H9 (cell line): ENCODE measurements around the gene FSD1. TPM values are rescaled to one million over a fixed set of nuclear protein-coding genes. Genes with fewer than 3 reads are reported as not detected.
A peak's percentile ranks its signal among the peaks of the same experiment; 100 is the strongest.

ENCODE experiments used
- DNase-seq: peaks from one replicate; pipeline ENCODE4 v3.0.0-alpha.2; 2017
- H2AFZ ChIP-seq: one replicate; pipeline ENCODE4 v1.6.1; 2013; ENCODE audit warnings: mild to moderate bottlenecking, low read length, control low read depth, moderate library complexity
- H2AK5ac ChIP-seq: 2 replicates; pipeline ENCODE4 v1.6.1; 2013; ENCODE audit warnings: low read length, control low read depth, mixed read lengths; ENCODE audit not compliant: insufficient read length
- H2BK120ac ChIP-seq: one replicate; pipeline ENCODE4 v1.6.1; 2013; ENCODE audit warnings: low read depth, mild to moderate bottlenecking, low read length, control low read depth, inconsistent platforms; ENCODE audit not compliant: poor library complexity, severe bottlenecking
- H2BK12ac ChIP-seq: 2 replicates; pipeline ENCODE4 v1.6.1; 2013; ENCODE audit warnings: low read length, control low read depth, mixed read lengths, low read depth; ENCODE audit not compliant: insufficient read length
- H2BK15ac ChIP-seq: 2 replicates; pipeline ENCODE4 v1.6.1; 2013; ENCODE audit warnings: low read depth, low read length, control low read depth
- H2BK20ac ChIP-seq: one replicate; pipeline ENCODE4 v1.6.1; 2013; ENCODE audit warnings: low read depth, mild to moderate bottlenecking, low read length, control low read depth, inconsistent platforms; ENCODE audit not compliant: poor library complexity, severe bottlenecking
- H2BK5ac ChIP-seq: 2 replicates; pipeline ENCODE4 v1.6.1; 2013; ENCODE audit warnings: low read length, control low read depth, mixed read lengths; ENCODE audit not compliant: insufficient read length
- H3K14ac ChIP-seq: 2 replicates; pipeline ENCODE4 v1.6.1; 2013; ENCODE audit warnings: low read length, control low read depth; ENCODE audit not compliant: insufficient read depth
- H3K18ac ChIP-seq: 2 replicates; pipeline ENCODE4 v1.6.1; 2013; ENCODE audit warnings: low read depth, mild to moderate bottlenecking, mixed read lengths, low read length, control low read depth; ENCODE audit not compliant: insufficient read length
- H3K23ac ChIP-seq: 2 replicates; pipeline ENCODE4 v1.6.1; 2013; ENCODE audit warnings: low read length, control low read depth, mixed read lengths, low read depth; ENCODE audit not compliant: insufficient read length
- H3K23me2 ChIP-seq: 2 replicates; pipeline ENCODE4 v1.6.1; 2013; ENCODE audit warnings: low read depth, mild to moderate bottlenecking, mixed read lengths, low read length, control low read depth; ENCODE audit not compliant: insufficient read length, poor library complexity, severe bottlenecking
- H3K27ac ChIP-seq: 2 replicates; pipeline ENCODE4 v1.5.1; 2013; ENCODE audit warnings: low read length, control low read depth, mixed read lengths, low read depth; ENCODE audit not compliant: insufficient read length
- H3K27me3 ChIP-seq: 2 replicates; pipeline ENCODE4 v1.6.1; 2013; ENCODE audit warnings: low read length, control low read depth, inconsistent platforms; ENCODE audit not compliant: insufficient read depth
- H3K4ac ChIP-seq: 2 replicates; pipeline ENCODE4 v1.6.1; 2013; ENCODE audit warnings: low read depth, mild to moderate bottlenecking, control low read depth, inconsistent platforms, low read length, moderate library complexity
- H3K4me1 ChIP-seq: 2 replicates; pipeline ENCODE4 v1.6.1; 2013; ENCODE audit warnings: low read length, control low read depth, inconsistent platforms; ENCODE audit not compliant: insufficient read depth
- H3K4me2 ChIP-seq: 2 replicates; pipeline ENCODE4 v1.6.1; 2013; ENCODE audit warnings: low read length, control low read depth, mixed read lengths; ENCODE audit not compliant: insufficient read length, insufficient read depth
- H3K56ac ChIP-seq: 2 replicates; pipeline ENCODE4 v1.6.1; 2013; ENCODE audit warnings: low read depth, mild to moderate bottlenecking, mixed read lengths, low read length, control low read depth; ENCODE audit not compliant: insufficient read length
- H3K79me1 ChIP-seq: 2 replicates; pipeline ENCODE4 v1.6.1; 2013; ENCODE audit warnings: low read depth, mild to moderate bottlenecking, moderate library complexity, low read length, control low read depth, inconsistent platforms; ENCODE audit not compliant: insufficient read depth, poor library complexity, severe bottlenecking
- H3K79me2 ChIP-seq: 2 replicates; pipeline ENCODE4 v1.6.1; 2013; ENCODE audit warnings: low read length, control low read depth, inconsistent platforms; ENCODE audit not compliant: insufficient read depth
- H3K9ac ChIP-seq: 2 replicates; pipeline ENCODE4 v1.6.1; 2013; ENCODE audit warnings: low read length, control low read depth, mixed read lengths; ENCODE audit not compliant: insufficient read length; ENCODE audit errors: extremely low read depth
- H3K9me3 ChIP-seq: one replicate; pipeline ENCODE4 v1.6.1; 2013; ENCODE audit warnings: low read depth, low read length, inconsistent platforms; ENCODE audit not compliant: control insufficient read depth
- H3T11ph ChIP-seq: one replicate; pipeline ENCODE4 v1.6.1; 2013; ENCODE audit warnings: mild to moderate bottlenecking, low read length, control low read depth, inconsistent platforms
- H4K20me1 ChIP-seq: one replicate; pipeline ENCODE4 v1.6.1; 2013; ENCODE audit not compliant: control insufficient read depth, insufficient read length, insufficient read depth
- H4K5ac ChIP-seq: 2 replicates; pipeline ENCODE4 v1.6.1; 2013; ENCODE audit warnings: low read depth, mild to moderate bottlenecking, mixed read lengths, low read length, control low read depth; ENCODE audit not compliant: insufficient read length
- H4K8ac ChIP-seq: replicated peaks from 2 replicates; pipeline ENCODE4 v1.6.1; 2013; ENCODE audit warnings: low read length, control low read depth, mixed read lengths, low read depth; ENCODE audit not compliant: insufficient read length
- H4K91ac ChIP-seq: 2 replicates; pipeline ENCODE4 v1.6.1; 2013; ENCODE audit warnings: low read depth, mild to moderate bottlenecking, moderate library complexity, mixed read lengths, low read length, control low read depth; ENCODE audit not compliant: insufficient read length
- H3K27ac Mint-ChIP-seq, 3 experiments: 2 replicates in 2 of 3; 3 replicates in 1 of 3; pipeline ENCODE4 v1.8.0; 2020 to 2021; ENCODE audit warnings: mixed read lengths in 3 of 3, mild to moderate bottlenecking in 1 of 3, moderate library complexity in 1 of 3
- H3K27me3 Mint-ChIP-seq: 2 replicates; pipeline ENCODE4 v1.8.0; 2021; ENCODE audit warnings: low read depth, mild to moderate bottlenecking, moderate library complexity, mixed read lengths
- H3K36me3 Mint-ChIP-seq, 3 experiments: 2 replicates in 2 of 3; 3 replicates in 1 of 3; pipeline ENCODE4 v1.8.0; 2020 to 2021; ENCODE audit warnings: low read depth in 3 of 3, mixed read lengths in 3 of 3; ENCODE audit not compliant: insufficient read depth in 1 of 3
- H3K4me1 Mint-ChIP-seq, 2 experiments: 2 replicates each; pipeline ENCODE4 v1.8.0; 2020; ENCODE audit warnings: mixed read lengths in 2 of 2
- H3K4me3 Mint-ChIP-seq, 2 experiments: 2 replicates in 1 of 2; 3 replicates in 1 of 2; pipeline ENCODE4 v1.8.0; 2020 to 2021; ENCODE audit warnings: mild to moderate bottlenecking in 2 of 2, mixed read lengths in 2 of 2, moderate library complexity in 1 of 2
- H3K9me3 Mint-ChIP-seq, 2 experiments: 2 replicates in 1 of 2; 3 replicates in 1 of 2; pipeline ENCODE4 v1.8.0; 2020; ENCODE audit warnings: mild to moderate bottlenecking in 2 of 2, mixed read lengths in 2 of 2, moderate library complexity in 1 of 2
- CTCF ChIP-seq: fragments of 200-600 bp; sonication (generic); conservative IDR thresholded peaks from 3 replicates; pipeline ENCODE4 v1.8.0; 2021; ENCODE audit warnings: antibody characterized with exemption, mild to moderate bottlenecking
- WGBS: extraction: QIAGEN DNeasy Blood & Tissue Kit; methylation state at CpG from one replicate; pipeline ENCODE4 v1.1.7; 2013; ENCODE audit warnings: missing lambda C conversion rate, low lambda C conversion rate, mixed read lengths; ENCODE audit not compliant: insufficient read length; ENCODE audit errors: extremely low coverage; 5-methylcytosine and 5-hydroxymethylcytosine counted together
- total RNA-seq: library from RNA; stranded (reverse); gene quantifications from 2 replicates; pipeline ENCODE4 v1.2.1, GENCODE V29; 2021

Gene FSD1
- total RNA-seq, 1 experiment from 2014 or later, result 53.6 TPM

GRCh38 chr19:4369888-4370260 lies 65.5 kb downstream of the FSD1 start:
- Histone ChIP-seq H2BK120ac (no peak overlapping the region), H3K23ac (no peak overlapping the region), H3K79me2 (no peaks in the 10 kb centered on the region; the same call in 1 of the 2 replicates), H2AFZ (no peak overlapping the region), H3T11ph (no peak overlapping the region), H2BK12ac (no peak overlapping the region), H3K18ac (peak overlapping the region; percentile 13), H3K14ac (peak overlapping the region; percentile 16; the same call in 1 of the 2 replicates), H4K8ac (no peak overlapping the region), H3K4me2 (no peak overlapping the region), H4K91ac (no peak overlapping the region), H3K9me3 (no peaks in the 10 kb centered on the region), H3K27ac (no peak overlapping the region), H2BK20ac (no peak overlapping the region), H3K4ac (no peak overlapping the region), H4K5ac (no peak overlapping the region), H3K9ac (no peak overlapping the region), H2BK5ac (no peak overlapping the region), H3K23me2 (no peaks in the 10 kb centered on the region), H3K79me1 (peaks cover 4% of the 10 kb centered on the region), H2AK5ac (no peak overlapping the region), H3K27me3 (no peaks in the 10 kb centered on the region), H3K4me1 (no peaks in the 10 kb centered on the region; the same call in 1 of the 2 replicates), H4K20me1 (no peaks in the 10 kb centered on the region), H3K56ac (no peak overlapping the region), H2BK15ac (no peak overlapping the region)
- WGBS, result no CpG with 5 or more reads among the region's 21 CpGs
- Mint-ChIP-seq H3K4me1 (peaks cover 13 to 24% of the 10 kb centered on the region in 2 experiments), H3K36me3 (peaks cover 3 to 16% (median 8%) of the 10 kb centered on the region in 3 experiments; a peak in 4 of 7 replicates), H3K27me3 (peaks cover 4% of the 10 kb centered on the region; the same call in 1 of the 2 replicates), H3K9me3 (no peaks in the 10 kb centered on the region), H3K4me3 (no peak overlapping the region), H3K27ac (no peak overlapping the region; a peak in 1 of 7 replicates)
- peak; percentile 51 for TF ChIP-seq CTCF
- DNase-seq, result peak; percentile 73
